ENCODE measurements around the gene C11orf16.

DNA sequence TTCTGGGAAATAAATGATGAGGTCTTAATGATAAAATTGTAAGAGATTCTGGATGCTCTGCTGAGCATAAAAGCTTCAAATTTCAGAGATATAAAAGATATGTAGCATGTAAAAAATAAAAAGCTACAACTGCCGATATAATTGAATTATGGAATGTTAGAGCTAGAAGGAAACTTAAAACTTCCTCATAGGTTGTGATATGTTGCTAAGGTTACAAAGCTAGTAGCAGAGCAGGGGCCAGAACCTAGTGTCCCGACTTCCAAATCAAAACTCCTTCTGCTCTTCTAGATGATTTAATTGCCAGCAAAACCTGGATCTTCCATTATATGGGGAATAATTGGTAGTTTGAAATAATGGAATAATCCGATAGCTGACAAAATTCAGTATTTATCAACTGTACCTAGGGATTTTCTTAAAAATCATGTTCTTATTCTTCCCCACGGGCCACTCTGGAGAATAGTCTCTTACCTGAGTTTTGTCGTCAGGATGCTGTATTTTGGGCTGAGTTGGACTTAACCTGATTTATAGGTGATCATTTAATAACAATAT, 9.8 kb upstream of the C11orf16 start, which contains the start of gene ASCL3:
- TF ChIP-seq, protein P1, sequence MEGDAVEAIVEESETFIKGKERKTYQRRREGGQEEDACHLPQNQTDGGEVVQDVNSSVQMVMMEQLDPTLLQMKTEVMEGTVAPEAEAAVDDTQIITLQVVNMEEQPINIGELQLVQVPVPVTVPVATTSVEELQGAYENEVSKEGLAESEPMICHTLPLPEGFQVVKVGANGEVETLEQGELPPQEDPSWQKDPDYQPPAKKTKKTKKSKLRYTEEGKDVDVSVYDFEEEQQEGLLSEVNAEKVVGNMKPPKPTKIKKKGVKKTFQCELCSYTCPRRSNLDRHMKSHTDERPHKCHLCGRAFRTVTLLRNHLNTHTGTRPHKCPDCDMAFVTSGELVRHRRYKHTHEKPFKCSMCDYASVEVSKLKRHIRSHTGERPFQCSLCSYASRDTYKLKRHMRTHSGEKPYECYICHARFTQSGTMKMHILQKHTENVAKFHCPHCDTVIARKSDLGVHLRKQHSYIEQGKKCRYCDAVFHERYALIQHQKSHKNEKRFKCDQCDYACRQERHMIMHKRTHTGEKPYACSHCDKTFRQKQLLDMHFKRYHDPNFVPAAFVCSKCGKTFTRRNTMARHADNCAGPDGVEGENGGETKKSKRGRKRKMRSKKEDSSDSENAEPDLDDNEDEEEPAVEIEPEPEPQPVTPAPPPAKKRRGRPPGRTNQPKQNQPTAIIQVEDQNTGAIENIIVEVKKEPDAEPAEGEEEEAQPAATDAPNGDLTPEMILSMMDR (IDR thresholded peaks at IDR 0.05; ENCODE audit: low read depth, low read length, poor library complexity, severe bottlenecking): no peak
- no peak for TF ChIP-seq EZH2phosphoT487 (IDR thresholded peaks at IDR 0.05; ENCODE audit: borderline replicate concordance, low read length)
